OCI-LY1 (cell line): Measurements from ENCODE around the gene TULP4.

Experiments used
- H2AFZ ChIP-seq: fragments of 200-600 bp; sonication (generic), shearing (Covaris generic); 2 replicates; pipeline ENCODE4 v1.6.0; 2014; ENCODE audit warnings: antibody characterized with exemption, mild to moderate bottlenecking, low read length
- H3F3A ChIP-seq: fragments of 200-600 bp; sonication (generic), shearing (Covaris generic); 2 replicates; pipeline ENCODE4 v1.6.0; 2014; ENCODE audit warnings: mild to moderate bottlenecking, antibody characterized with exemption, low read length, moderate library complexity; ENCODE audit not compliant: insufficient read depth
- H3K27ac ChIP-seq: fragments of 200-600 bp; sonication (generic); 2 replicates; pipeline ENCODE4 v1.5.1; 2014; ENCODE audit warnings: low read length, mixed run types, mild to moderate bottlenecking, low read depth; ENCODE audit not compliant: poor library complexity, severe bottlenecking
- H3K27me3 ChIP-seq: fragments of 200-600 bp; sonication (generic); 2 replicates; pipeline ENCODE4 v1.6.0; 2014; ENCODE audit warnings: antibody characterized with exemption, mild to moderate bottlenecking, low read length, moderate library complexity; ENCODE audit not compliant: insufficient read depth
- H3K36me3 ChIP-seq: fragments of 200-600 bp; sonication (generic); 2 replicates; pipeline ENCODE4 v1.6.1; 2014; ENCODE audit warnings: mild to moderate bottlenecking, antibody characterized with exemption, low read length, moderate library complexity, mixed read lengths; ENCODE audit not compliant: insufficient read depth
- H3K4me1 ChIP-seq: fragments of 200-600 bp; sonication (generic); 2 replicates; pipeline ENCODE4 v1.5.1; 2014; ENCODE audit warnings: mild to moderate bottlenecking, low read length, moderate library complexity; ENCODE audit not compliant: insufficient read depth, severe bottlenecking
- H3K4me2 ChIP-seq: fragments of 200-600 bp; sonication (generic), shearing (Covaris generic); 2 replicates; pipeline ENCODE4 v1.6.1; 2014; ENCODE audit warnings: low read length
- H3K4me3 ChIP-seq: fragments of 200-600 bp; sonication (generic); 2 replicates; pipeline ENCODE4 v1.5.1; 2014; ENCODE audit warnings: low read length, low read depth, mild to moderate bottlenecking, mixed read lengths; ENCODE audit not compliant: poor library complexity, severe bottlenecking
- H3K79me2 ChIP-seq: fragments of 200-600 bp; shearing (Covaris generic); 2 replicates; pipeline ENCODE4 v1.6.1; 2016; ENCODE audit warnings: mixed run types, low read length, mixed read lengths; ENCODE audit not compliant: insufficient read depth
- H3K9ac ChIP-seq: fragments of 200-600 bp; sonication (generic), shearing (Covaris generic); 2 replicates; pipeline ENCODE4 v1.6.1; 2014; ENCODE audit warnings: mild to moderate bottlenecking, low read length, mixed read lengths
- H3K9me2 ChIP-seq: fragments of 200-600 bp; sonication (generic), shearing (Covaris generic); 2 replicates; pipeline ENCODE4 v1.6.1; 2014; ENCODE audit warnings: low read depth, mild to moderate bottlenecking, low read length, mixed read lengths
- H3K9me3 ChIP-seq: fragments of 200-600 bp; shearing (Covaris generic); 2 replicates; pipeline ENCODE4 v1.6.1; 2014; ENCODE audit warnings: low read length, mixed read lengths
- H4K20me1 ChIP-seq: fragments of 200-600 bp; sonication (generic), shearing (Covaris generic); 2 replicates; pipeline ENCODE4 v1.6.0; 2016; ENCODE audit warnings: mild to moderate bottlenecking, low read length; ENCODE audit not compliant: insufficient read depth
- EZH2 ChIP-seq: fragments of 200-600 bp; sonication (generic), shearing (Covaris generic); IDR thresholded peaks from 2 replicates; pipeline ENCODE4 v1.8.0; 2017; ENCODE audit warnings: borderline replicate concordance, mixed run types, mild to moderate bottlenecking, antibody characterized with exemption, low read length, moderate library complexity, mixed read lengths
- TF ChIP-seq, protein P1 (sequence below): fragments of 200-600 bp; sonication (generic), shearing (Covaris generic); IDR thresholded peaks from 2 replicates; pipeline ENCODE4 v1.5.1; 2017; ENCODE audit warnings: mild to moderate bottlenecking, antibody characterized with exemption, low read length, moderate library complexity, mixed read lengths

Gene TULP4

DNA sequence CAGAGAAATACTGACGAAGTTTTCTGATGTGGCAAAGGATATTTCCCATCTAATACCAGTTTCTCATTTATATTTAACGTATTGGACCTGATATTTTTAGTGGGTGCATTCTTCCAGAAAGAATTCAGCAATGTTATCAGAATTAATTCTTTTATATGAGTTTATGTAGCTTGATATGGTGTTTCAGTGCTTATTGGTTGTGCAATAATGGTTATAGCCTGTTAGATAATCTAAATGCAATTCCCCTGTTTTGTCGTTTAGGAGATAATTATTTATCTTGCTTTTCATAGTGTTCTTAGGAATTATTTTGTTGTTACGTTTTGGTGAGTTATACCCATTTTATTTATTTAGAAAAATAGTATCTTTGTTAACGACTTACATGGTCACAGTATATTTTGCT lies 196.2 kb downstream of the TULP4 start:
- H3K9ac ChIP-seq: no peak overlapping the region
- H3K27ac ChIP-seq: no peak overlapping the region

DNA sequence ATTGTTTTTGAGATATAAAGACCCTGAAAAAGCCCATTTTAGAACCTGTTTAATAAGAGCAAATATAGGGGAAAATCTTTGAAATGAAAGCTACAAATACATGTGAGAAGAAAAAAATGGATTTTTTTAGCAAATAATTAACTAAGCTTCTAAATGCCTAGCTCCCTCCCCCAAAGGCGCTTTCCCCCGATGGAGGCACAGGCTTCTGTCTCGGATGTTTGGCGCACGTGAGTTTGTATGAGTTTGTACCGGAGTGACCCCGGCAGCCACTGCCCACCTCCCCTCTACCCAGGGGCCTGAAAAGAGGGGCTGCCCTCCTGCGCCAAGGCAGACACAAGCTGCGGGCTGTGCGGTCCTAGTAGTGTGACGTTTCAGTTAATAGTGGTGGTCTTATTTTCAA lies 197.2 kb downstream of the TULP4 start:
- H3K36me3 ChIP-seq: peaks cover 28% of the 10 kb centered on the region; the same call in 1 of the 2 replicates

More for the DNA sequence above, 196.2 kb downstream of the TULP4 start:
- Histone ChIP-seq H4K20me1 (no peaks in the 10 kb centered on the region), H3K4me1 (peaks cover 6% of the 10 kb centered on the region), H3K9me3 (no peaks in the 10 kb centered on the region), H3K27me3 (no peaks in the 10 kb centered on the region), H3K4me2 (no peak overlapping the region), H2AFZ (no peak overlapping the region), H3K36me3 (peaks cover 29% of the 10 kb centered on the region; the same call in 1 of the 2 replicates), H3K9me2 (no peaks in the 10 kb centered on the region), H3K79me2 (no peaks in the 10 kb centered on the region), H3K4me3 (no peak overlapping the region), H3F3A (no peaks in the 10 kb centered on the region)
- TF ChIP-seq, protein P1, sequence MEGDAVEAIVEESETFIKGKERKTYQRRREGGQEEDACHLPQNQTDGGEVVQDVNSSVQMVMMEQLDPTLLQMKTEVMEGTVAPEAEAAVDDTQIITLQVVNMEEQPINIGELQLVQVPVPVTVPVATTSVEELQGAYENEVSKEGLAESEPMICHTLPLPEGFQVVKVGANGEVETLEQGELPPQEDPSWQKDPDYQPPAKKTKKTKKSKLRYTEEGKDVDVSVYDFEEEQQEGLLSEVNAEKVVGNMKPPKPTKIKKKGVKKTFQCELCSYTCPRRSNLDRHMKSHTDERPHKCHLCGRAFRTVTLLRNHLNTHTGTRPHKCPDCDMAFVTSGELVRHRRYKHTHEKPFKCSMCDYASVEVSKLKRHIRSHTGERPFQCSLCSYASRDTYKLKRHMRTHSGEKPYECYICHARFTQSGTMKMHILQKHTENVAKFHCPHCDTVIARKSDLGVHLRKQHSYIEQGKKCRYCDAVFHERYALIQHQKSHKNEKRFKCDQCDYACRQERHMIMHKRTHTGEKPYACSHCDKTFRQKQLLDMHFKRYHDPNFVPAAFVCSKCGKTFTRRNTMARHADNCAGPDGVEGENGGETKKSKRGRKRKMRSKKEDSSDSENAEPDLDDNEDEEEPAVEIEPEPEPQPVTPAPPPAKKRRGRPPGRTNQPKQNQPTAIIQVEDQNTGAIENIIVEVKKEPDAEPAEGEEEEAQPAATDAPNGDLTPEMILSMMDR: no peak
- no peak for TF ChIP-seq EZH2

DNA sequence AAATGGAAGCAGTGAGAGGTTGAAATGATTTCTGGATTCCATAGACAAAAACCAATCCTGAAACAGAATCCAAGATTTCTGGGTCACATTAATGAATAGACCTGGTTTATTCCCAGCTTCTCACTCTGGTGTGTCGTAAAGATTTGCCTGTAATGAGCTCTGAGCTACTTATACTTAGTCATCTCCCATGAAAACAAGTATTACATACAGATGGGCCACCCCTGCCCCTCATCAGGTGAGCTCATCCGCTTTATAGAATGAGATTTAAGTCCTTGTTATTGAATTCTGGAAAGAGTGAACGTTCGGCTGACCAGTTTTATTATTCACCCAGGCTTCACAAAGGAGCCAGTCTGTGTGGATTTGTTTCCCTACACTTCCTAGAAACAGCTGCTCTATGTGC lies 200.5 kb downstream of the TULP4 start:
- Histone ChIP-seq H3K36me3 (peaks cover 9% of the 10 kb centered on the region; the same call in 1 of the 2 replicates), H3K9me3 (no peaks in the 10 kb centered on the region), H3K27me3 (no peaks in the 10 kb centered on the region), H2AFZ (no peak overlapping the region), H3K27ac (no peak overlapping the region), H4K20me1 (no peaks in the 10 kb centered on the region), H3K4me2 (no peak overlapping the region), H3F3A (no peaks in the 10 kb centered on the region), H3K9me2 (no peaks in the 10 kb centered on the region), H3K79me2 (no peaks in the 10 kb centered on the region), H3K4me1 (peaks cover 5% of the 10 kb centered on the region), H3K4me3 (no peak overlapping the region), H3K9ac (no peak overlapping the region)
- no peak for TF ChIP-seq EZH2
- TF ChIP-seq, protein P1: no peak

More for the DNA sequence above, 197.2 kb downstream of the TULP4 start:
- no peak overlapping the region for H3K9ac ChIP-seq
- H3K9me2 ChIP-seq: no peaks in the 10 kb centered on the region
- no peaks in the 10 kb centered on the region for H4K20me1 ChIP-seq
- no peak overlapping the region for H2AFZ ChIP-seq
- no peak overlapping the region for H3K4me3 ChIP-seq
- H3K27ac ChIP-seq: no peak overlapping the region
- H3K4me2 ChIP-seq: no peak overlapping the region
- H3K27me3 ChIP-seq: no peaks in the 10 kb centered on the region
- no peaks in the 10 kb centered on the region for H3F3A ChIP-seq
- H3K4me1 ChIP-seq: peaks cover 6% of the 10 kb centered on the region
- H3K79me2 ChIP-seq: no peaks in the 10 kb centered on the region
- TF ChIP-seq, protein P1: no peak
- no peak for TF ChIP-seq EZH2
- H3K9me3 ChIP-seq: no peaks in the 10 kb centered on the region
